VCaP (cell line): ENCODE measurements around the gene GMPR.

Source experiments
- H3K27ac ChIP-seq: fragments of 450-650 bp; 2 replicates; pipeline ENCODE4 v1.5.1; 2017
- TF ChIP-seq, protein P1 (sequence below): fragments of 450-650 bp; conservative IDR thresholded peaks from 2 replicates; pipeline ENCODE4 v1.5.1; 2017; ENCODE audit warnings: mild to moderate bottlenecking, moderate library complexity

The GMPR gene

DNA sequence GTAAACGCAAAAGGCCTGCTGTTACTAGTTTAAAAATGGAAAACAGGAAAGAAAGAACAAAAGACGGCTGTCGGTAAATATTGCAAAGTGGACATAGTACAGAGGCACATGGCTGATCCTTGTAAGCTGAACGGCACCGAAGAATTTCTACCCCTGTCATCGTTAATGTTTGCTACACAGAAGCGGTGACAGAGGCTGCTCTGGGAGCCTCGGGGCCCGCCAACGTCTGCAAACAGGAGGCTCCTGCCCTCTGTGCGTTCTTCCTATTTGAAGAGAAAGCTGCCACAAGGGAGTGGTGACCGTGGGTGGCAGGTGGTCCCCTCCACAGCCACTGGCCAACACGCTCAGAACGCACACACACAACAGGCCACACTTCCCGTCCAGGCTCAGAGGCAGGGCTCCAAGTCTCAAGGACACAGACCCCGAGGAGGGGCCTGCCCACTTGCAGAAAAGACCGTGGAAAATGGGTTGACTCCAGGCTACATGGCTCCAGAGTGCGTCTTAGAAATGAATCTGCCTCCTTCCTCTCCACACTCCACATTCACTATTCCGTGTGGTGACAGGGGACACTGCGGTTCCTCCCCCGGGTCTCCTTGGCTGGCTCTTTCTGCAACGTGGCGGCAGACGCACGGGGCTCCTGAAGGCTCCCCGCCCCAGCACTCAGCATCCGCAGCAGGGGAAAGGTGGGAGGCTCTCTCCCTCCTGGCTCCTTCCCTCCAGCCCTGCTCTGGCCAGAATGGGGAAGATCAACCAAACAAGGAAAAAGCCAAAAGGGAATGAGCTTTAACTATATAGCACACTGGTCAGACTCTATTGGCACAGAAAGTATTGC, 64.5 kb downstream of the GMPR start:
- TF ChIP-seq, protein P1, sequence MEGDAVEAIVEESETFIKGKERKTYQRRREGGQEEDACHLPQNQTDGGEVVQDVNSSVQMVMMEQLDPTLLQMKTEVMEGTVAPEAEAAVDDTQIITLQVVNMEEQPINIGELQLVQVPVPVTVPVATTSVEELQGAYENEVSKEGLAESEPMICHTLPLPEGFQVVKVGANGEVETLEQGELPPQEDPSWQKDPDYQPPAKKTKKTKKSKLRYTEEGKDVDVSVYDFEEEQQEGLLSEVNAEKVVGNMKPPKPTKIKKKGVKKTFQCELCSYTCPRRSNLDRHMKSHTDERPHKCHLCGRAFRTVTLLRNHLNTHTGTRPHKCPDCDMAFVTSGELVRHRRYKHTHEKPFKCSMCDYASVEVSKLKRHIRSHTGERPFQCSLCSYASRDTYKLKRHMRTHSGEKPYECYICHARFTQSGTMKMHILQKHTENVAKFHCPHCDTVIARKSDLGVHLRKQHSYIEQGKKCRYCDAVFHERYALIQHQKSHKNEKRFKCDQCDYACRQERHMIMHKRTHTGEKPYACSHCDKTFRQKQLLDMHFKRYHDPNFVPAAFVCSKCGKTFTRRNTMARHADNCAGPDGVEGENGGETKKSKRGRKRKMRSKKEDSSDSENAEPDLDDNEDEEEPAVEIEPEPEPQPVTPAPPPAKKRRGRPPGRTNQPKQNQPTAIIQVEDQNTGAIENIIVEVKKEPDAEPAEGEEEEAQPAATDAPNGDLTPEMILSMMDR, result no peak
- no peak overlapping the region for H3K27ac ChIP-seq

DNA sequence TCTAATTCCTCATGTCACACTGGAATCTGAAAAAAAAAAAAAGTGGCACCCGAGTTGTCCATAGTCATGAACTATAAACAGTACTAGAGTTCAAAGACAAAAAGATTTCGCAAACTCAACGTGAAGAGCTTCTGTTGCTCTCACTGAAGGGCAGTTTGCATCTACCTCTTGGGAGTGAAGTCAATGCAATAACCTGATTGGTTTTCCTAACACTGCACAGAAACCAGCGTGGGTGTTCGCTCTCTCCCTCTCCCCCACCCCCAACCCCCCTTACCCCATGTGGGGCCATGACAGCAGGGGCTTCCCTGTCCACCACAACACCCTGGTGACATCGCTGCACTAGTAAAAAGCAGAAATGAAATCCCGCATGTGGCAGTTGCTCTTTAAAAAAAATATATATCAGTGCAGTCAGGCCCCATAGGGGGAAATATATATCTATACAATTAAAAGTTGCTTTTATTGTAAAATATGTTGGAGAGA, 66.9 kb downstream of the GMPR start:
- TF ChIP-seq, protein P1, result no peak
- H3K27ac ChIP-seq, result no peak overlapping the region

DNA sequence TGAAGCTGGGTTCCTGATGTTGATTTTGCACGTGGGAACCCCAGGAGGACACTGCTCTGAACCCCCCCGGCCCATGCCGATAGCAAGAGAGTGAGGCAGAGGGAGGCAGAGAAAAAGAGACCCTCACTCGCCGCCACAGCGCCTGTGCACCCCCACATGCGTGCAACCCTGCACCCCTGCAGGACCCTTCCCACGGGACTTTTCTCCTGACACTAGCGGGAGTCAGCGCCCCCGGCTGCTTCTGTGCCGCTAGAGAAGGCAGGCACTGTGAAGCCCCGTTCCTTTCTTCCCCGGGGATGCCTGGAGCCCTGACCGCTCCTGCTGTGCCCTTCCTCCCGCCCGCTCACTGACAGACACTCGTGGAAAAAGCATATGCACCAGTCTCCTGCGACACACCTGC, 67.4 kb downstream of the GMPR start:
- TF ChIP-seq, protein P1, result no peak
- H3K27ac ChIP-seq, result no peak overlapping the region

DNA sequence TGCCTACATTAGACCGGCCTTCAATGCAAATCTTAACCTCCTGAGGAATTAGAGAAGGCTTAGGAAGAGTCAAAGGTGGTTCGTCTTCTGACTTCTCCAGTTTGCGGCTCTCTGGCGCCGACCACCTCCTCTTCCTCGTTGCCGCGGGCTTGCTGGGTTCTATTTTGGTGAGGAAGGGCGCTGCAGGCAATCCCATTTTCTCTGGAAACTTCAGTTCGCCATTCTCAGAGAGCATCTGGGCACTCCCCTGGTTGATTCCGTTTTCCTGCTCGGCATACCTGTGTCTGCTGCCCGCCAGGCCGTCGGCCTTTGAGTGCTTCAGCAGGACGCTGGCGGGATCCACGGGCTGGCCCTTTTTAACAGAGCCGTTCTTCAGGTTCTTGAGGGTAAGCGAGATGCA, 67.9 kb downstream of the GMPR start:
- TF ChIP-seq, protein P1, result no peak
- no peak overlapping the region for H3K27ac ChIP-seq

DNA sequence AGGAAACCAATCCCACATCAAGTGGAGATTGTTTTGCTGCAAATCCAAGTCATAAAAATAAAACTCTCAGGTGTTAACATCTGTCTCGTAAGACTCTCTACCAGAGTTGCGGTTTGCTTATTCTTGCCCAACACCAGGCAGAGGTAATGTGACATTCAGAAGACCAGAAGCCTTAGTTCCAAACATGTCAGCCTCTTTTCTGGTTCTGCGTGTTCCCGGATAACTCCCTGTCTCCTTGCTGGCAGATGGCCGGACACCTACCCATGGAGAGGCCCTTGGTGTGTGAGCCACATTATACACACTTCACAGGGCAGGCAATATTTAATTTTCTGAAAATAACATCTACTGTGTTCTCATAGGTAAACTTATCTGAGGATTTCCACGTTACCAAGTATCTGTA, 73.4 kb downstream of the GMPR start:
- no peak overlapping the region for H3K27ac ChIP-seq

DNA sequence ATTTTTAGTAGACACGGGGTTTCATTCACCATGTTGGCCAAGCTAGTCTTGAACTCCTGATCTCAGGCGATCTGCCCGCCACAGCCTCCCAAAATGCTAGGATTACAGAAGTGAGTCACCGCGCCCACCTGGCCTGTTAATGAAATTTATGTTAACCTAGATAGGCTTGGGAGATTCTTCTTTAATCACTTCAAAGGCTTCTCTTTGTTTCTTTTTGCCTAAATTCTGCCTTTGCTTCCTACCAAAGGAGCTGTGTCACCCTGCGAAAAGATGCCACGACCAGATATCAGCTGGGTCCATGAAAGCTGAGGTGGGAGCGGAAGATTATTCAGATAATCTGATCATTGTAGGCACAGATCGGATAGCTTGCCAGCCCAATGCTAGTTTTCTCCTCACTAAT, 75.3 kb downstream of the GMPR start:
- no peak overlapping the region for H3K27ac ChIP-seq
- TF ChIP-seq, protein P1, result no peak

More for the DNA sequence above, 73.4 kb downstream of the GMPR start:
- TF ChIP-seq, protein P1, result no peak

DNA sequence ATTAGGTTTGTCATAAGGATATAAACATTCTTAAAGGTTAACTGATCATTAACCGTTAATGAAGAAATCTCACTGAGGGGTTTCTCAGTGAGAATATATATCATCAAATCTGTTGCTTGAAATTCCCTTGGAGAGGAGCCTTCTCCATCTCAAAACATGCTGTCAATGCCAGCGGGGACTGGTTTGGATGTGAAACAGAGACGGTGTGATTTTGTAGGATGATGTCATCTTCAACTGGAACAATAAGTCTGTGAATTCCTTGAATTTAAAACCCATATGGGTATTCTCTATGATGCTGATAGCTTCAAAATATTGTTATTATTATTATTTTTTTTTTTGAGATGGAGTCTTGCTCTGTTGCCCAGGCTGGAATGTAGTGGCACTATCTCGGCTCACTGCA, 75.9 kb downstream of the GMPR start:
- no peak overlapping the region for H3K27ac ChIP-seq
- TF ChIP-seq, protein P1, result no peak
